Measurements from ENCODE around the gene TRPC4.

The TRPC4 gene

DNA sequence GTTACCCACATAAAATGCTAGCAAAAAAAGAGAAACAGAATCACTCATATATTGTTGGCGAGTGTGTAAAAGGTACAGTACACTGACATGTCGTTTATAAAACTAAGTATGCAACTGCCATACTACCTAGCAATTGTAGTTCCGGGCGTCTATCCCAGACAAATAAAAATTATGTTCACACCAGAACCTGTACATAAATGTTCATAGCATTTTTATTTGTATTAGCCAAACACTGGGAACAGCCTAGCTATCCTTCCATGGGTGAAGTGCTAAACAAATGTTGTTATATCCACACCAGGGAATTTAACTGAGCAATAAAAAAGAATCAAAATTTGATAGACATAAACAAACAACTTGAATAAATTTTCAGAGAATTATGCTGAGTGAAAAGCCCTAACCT, 242.1 kb downstream of the TRPC4 start:
- DNase-seq: no peak
- no peak for ATAC-seq
- Mint-ChIP-seq H3K4me3 (no peak overlapping the region), H3K4me1 (no peaks in the 10 kb centered on the region), H3K27me3 (no peaks in the 10 kb centered on the region), H3K9me3 (no peaks in the 10 kb centered on the region), H3K27ac (no peak overlapping the region)

GRCh38 chr13:37621811-37622361, 247.7 kb downstream of the TRPC4 start:
- H3K4me1 Mint-ChIP-seq: no peaks in the 10 kb centered on the region
- H3K27ac Mint-ChIP-seq: no peak overlapping the region
- H3K9me3 Mint-ChIP-seq: peaks cover 0 to 7% of the 10 kb centered on the region in 2 donors
- no peak overlapping the region for H3K4me3 Mint-ChIP-seq
- ATAC-seq (no peak), DNase-seq (no peak)
- no peaks in the 10 kb centered on the region for H3K27me3 Mint-ChIP-seq

DNA sequence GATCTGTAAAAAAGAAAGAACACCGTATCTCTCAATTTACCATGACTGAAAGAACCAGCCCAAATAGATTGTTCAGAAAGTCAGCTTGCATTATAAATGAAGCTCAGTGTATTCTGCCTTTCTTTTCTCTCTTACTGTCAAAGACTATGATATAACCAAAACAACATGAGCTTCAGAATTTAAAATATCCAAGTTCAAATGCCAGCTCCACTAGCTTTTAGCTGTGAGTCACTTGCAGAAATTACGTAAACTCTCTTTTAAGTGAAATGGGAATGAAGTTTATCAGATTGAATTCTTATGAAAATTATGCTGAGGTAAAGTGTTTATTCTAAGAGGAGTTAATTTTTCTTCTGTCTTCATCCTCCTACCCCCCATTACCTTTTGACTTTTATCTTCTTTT, 251.0 kb downstream of the TRPC4 start:
- DNase-seq (no peak), ATAC-seq (no peak)
- no peaks in the 10 kb centered on the region for H3K27me3 Mint-ChIP-seq
- no peaks in the 10 kb centered on the region for H3K4me1 Mint-ChIP-seq
- H3K9me3 Mint-ChIP-seq: peaks cover 0 to 7% of the 10 kb centered on the region in 2 donors
- no peak overlapping the region for H3K27ac Mint-ChIP-seq
- H3K4me3 Mint-ChIP-seq: no peak overlapping the region

DNA sequence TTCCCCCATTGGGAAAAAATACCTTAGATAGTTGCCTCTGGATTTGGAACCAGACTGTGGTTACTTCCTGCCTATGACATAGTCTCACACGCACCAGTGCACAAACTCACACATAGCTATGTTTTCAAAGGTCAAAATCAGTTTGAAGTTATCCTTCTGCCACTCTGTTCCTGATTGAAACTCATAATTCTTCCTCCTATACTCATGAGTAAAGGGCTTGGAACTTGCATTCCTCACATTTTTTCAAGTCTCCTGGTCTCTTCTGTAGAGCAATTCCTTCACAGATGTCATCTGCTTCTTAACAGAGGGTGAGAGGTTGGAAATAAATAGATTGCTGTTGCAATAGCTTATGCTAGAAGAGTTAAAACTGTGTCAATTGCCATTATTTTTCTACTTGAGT, 252.4 kb downstream of the TRPC4 start:
- DNase-seq: no peak
- Mint-ChIP-seq H3K27ac (no peak overlapping the region), H3K4me3 (no peak overlapping the region), H3K9me3 (peaks cover 0 to 7% of the 10 kb centered on the region in 2 donors), H3K27me3 (no peaks in the 10 kb centered on the region), H3K4me1 (no peaks in the 10 kb centered on the region)
- no peak for ATAC-seq

GRCh38 chr13:37616131-37616530, 253.4 kb downstream of the TRPC4 start:
- Mint-ChIP-seq H3K9me3 (peaks cover 0 to 6% of the 10 kb centered on the region in 2 donors), H3K27me3 (no peaks in the 10 kb centered on the region), H3K4me3 (no peak overlapping the region), H3K27ac (no peak overlapping the region), H3K4me1 (no peaks in the 10 kb centered on the region)
- ATAC-seq: no peak
- DNase-seq: no peak

GRCh38 chr13:37615276-37615675, 254.3 kb downstream of the TRPC4 start:
- H3K4me1 Mint-ChIP-seq: no peaks in the 10 kb centered on the region
- DNase-seq: no peak
- ATAC-seq: no peak
- no peak overlapping the region for H3K4me3 Mint-ChIP-seq
- H3K9me3 Mint-ChIP-seq: no peaks in the 10 kb centered on the region
- H3K27me3 Mint-ChIP-seq: no peaks in the 10 kb centered on the region
- no peak overlapping the region for H3K27ac Mint-ChIP-seq

- no peaks in the 10 kb centered on the region for H3K27me3 Mint-ChIP-seq
- no peaks in the 10 kb centered on the region for H3K9me3 Mint-ChIP-seq
- no peak overlapping the region for H3K27ac Mint-ChIP-seq
- DNase-seq (no peak), ATAC-seq (no peak)
- no peak overlapping the region for H3K4me3 Mint-ChIP-seq
- no peaks in the 10 kb centered on the region for H3K4me1 Mint-ChIP-seq
Observed at GRCh38 chr13:37613638-37614037, 255.9 kb downstream of the TRPC4 start.

DNA sequence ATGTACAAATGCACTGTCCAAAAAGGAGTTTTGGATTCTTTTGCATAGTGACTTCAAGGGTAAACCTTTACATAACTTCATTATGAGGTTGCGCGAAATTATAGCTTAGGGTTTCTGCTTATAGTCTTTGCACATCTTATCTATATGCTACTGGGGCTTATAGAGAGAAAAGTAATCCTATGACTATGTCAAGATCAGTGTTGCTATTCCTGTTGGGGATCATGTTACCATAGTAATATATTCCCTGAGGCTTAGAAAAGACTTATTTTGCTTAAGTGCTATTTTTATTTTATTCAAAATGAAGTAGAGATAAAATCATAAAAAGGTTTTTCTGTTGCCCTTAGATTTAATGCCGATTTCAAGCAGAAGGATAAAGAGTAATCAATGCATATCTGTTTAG, 256.3 kb downstream of the TRPC4 start:
- Mint-ChIP-seq H3K27me3 (no peaks in the 10 kb centered on the region), H3K27ac (no peak overlapping the region), H3K9me3 (no peaks in the 10 kb centered on the region), H3K4me1 (no peaks in the 10 kb centered on the region), H3K4me3 (no peak overlapping the region)
- ATAC-seq (no peak), DNase-seq (no peak)

- Mint-ChIP-seq H3K9me3 (peaks cover 0 to 11% of the 10 kb centered on the region in 2 donors), H3K4me3 (no peak overlapping the region)
Observed at GRCh38 chr13:37608750-37609339, 260.7 kb downstream of the TRPC4 start.

DNA sequence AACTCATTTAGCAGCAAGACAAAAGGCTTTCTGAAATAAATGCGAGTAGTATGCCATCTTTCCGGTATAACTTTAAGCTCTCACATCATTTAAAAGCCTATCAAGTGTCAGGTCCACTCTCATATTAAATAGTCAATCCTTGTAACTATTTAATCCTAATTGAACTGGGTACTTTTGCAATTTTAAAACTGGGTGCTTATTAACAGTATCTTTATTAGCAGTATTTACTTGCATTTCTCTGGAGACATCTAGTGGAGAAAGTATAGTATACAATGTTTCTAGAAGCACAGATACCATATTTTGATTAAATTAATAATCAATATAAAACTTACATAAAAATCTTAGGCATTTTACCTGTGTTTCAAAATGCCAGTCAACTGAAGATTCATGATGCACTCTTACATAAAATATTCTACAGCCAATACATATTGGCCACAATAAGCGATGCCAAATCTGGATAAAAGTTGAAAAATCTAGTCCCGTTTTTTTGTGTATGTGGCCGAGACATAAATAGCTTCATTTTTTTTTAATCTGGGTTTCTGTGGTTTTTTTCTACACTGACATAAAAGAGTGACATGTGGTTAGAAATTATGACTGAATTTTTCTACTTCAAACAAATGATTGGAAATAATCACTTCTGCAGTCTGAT, 266.7 kb downstream of the TRPC4 start:
- H3K9me3 Mint-ChIP-seq: peaks cover 0 to 11% of the 10 kb centered on the region in 2 donors
- ATAC-seq (no peak), DNase-seq (no peak)
- H3K4me1 Mint-ChIP-seq: no peaks in the 10 kb centered on the region
- no peaks in the 10 kb centered on the region for H3K27me3 Mint-ChIP-seq
- H3K27ac Mint-ChIP-seq: no peak overlapping the region
- H3K4me3 Mint-ChIP-seq: no peak overlapping the region

More at GRCh38 chr13:37608750-37609339, 260.7 kb downstream of the TRPC4 start:
- no peak for DNase-seq
- no peak for ATAC-seq
- Mint-ChIP-seq H3K4me1 (no peaks in the 10 kb centered on the region), H3K27me3 (no peaks in the 10 kb centered on the region), H3K27ac (no peak overlapping the region)

GRCh38 chr13:37601648-37602440, 267.7 kb downstream of the TRPC4 start:
- no peak overlapping the region for H3K4me3 Mint-ChIP-seq
- H3K9me3 Mint-ChIP-seq: peaks cover 0 to 7% of the 10 kb centered on the region in 2 donors
- no peaks in the 10 kb centered on the region for H3K27me3 Mint-ChIP-seq
- H3K27ac Mint-ChIP-seq: no peak overlapping the region
- H3K4me1 Mint-ChIP-seq: no peaks in the 10 kb centered on the region
- ATAC-seq (no peak), DNase-seq (no peak)

DNA sequence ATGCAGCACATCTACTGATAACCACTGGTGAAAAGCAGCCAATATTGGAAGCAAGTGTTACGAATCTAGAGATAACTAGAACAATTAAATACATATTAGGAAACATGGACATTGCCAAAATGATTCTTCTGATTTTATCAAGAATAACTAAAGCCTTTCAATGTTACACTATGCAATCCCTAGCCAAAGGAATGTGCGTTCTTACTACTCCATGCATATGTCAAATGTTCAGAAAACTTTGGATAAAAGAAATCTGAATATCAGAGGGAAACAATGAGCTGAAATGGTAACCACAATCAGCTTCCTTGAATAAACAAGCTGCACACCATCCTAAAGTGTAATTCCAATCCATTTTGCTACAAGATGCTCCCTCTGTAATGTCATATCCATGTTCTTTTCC, 270.1 kb downstream of the TRPC4 start:
- Mint-ChIP-seq H3K27ac (no peak overlapping the region), H3K4me1 (no peaks in the 10 kb centered on the region), H3K27me3 (no peaks in the 10 kb centered on the region), H3K9me3 (no peaks in the 10 kb centered on the region), H3K4me3 (no peak overlapping the region)
- DNase-seq: no peak
- ATAC-seq: no peak

DNA sequence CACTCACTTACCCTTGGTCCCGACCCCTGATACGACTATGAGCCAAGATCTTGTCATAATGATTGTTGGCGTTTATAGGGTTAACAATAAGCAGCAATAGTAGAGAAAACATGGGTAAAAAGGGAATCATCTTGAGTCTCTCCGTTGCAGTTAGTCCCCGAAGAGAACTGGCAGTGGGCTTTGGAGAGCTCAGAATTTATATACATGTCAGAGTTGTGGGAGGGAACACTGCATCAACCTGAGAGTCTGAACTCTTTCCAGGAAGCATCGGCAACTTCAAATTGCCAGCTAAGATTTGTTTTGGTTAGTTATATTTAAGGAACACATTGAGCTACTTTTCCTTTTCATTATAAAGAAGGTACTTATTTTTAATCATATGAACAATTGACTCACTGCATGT, 271.0 kb downstream of the TRPC4 start, which contains the start of gene POSTN:
TSS of gene POSTN (minus strand) at position 172 of the 400 bp plus-strand sequence. CDS start at position 130, 42 bp downstream.
- no peaks in the 10 kb centered on the region for H3K4me1 Mint-ChIP-seq
- no peak within 1 kb of the TSS for H3K4me3 Mint-ChIP-seq
- DNase-seq: no peak
- H3K27me3 Mint-ChIP-seq: no peaks in the 10 kb centered on the region
- H3K9me3 Mint-ChIP-seq: no peaks in the 10 kb centered on the region
- no peak for ATAC-seq
- no peak within 1 kb of the TSS for H3K27ac Mint-ChIP-seq

DNA sequence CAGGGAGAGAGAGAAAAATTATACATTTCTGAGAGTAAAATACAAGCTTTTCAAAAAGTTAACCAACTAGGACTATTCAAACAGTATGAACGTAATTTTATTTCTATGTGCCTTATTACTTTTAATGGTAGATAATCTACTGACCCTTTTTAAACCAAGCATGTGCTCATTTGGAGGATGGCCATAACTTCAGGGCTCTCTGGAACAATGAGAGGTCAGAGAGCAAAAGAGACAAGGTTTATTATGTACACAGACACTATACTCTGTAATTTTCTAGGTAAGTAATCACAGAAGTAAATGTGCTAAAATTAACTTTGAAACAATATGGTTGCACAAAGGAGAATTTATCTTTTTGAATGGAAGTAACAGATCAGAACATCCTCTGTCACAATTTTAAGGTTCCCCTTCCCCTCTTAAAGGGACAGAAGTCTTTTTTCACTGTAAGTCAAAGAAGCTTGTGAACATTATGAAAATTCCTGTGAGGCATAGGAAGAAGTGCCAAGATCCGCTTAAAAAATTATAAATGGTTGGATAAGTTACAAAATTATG, 272.0 kb downstream of the TRPC4 start:
- no peak overlapping the region for H3K4me3 Mint-ChIP-seq
- no peaks in the 10 kb centered on the region for H3K9me3 Mint-ChIP-seq
- H3K4me1 Mint-ChIP-seq: no peaks in the 10 kb centered on the region
- no peaks in the 10 kb centered on the region for H3K27me3 Mint-ChIP-seq
- no peak overlapping the region for H3K27ac Mint-ChIP-seq
- DNase-seq (no peak), ATAC-seq (no peak)

- Mint-ChIP-seq H3K27me3 (no peaks in the 10 kb centered on the region), H3K4me1 (no peaks in the 10 kb centered on the region), H3K27ac (no peak overlapping the region), H3K4me3 (no peak overlapping the region), H3K9me3 (no peaks in the 10 kb centered on the region)
- DNase-seq (no peak), ATAC-seq (no peak)
Observed at GRCh38 chr13:37596805-37597204, 272.8 kb downstream of the TRPC4 start.

DNA sequence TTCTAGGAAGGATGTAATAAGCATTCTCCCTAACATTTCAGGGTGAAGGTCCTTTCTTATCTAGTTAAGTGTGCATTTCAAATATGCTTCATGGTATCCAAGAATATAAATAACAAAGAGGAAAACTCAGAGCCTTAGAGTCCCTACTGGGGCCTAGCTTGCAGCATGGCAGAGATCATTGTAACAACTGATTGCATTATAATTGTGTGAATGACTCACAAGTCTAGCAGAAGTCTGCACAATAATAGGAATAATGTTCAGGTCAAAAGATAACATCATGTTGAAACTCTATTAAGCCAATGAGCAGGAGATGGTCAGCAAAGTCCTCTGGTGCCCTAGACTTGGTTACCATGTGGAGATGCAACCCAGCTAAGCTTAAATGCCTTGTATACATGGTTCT, 274.4 kb downstream of the TRPC4 start:
- Mint-ChIP-seq H3K4me1 (no peaks in the 10 kb centered on the region), H3K9me3 (no peaks in the 10 kb centered on the region), H3K4me3 (no peak overlapping the region), H3K27me3 (no peaks in the 10 kb centered on the region), H3K27ac (no peak overlapping the region)
- DNase-seq (no peak), ATAC-seq (no peak)

Data from stimulated activated naive CD8-positive, alpha-beta T cell treated with anti-CD3 and anti-CD28 coated beads, Interleukin-15, amount 100 ng/mL, for 72 hours (primary cell).